ENCODE data around the gene CRYGN.

CRYGN gene

DNA sequence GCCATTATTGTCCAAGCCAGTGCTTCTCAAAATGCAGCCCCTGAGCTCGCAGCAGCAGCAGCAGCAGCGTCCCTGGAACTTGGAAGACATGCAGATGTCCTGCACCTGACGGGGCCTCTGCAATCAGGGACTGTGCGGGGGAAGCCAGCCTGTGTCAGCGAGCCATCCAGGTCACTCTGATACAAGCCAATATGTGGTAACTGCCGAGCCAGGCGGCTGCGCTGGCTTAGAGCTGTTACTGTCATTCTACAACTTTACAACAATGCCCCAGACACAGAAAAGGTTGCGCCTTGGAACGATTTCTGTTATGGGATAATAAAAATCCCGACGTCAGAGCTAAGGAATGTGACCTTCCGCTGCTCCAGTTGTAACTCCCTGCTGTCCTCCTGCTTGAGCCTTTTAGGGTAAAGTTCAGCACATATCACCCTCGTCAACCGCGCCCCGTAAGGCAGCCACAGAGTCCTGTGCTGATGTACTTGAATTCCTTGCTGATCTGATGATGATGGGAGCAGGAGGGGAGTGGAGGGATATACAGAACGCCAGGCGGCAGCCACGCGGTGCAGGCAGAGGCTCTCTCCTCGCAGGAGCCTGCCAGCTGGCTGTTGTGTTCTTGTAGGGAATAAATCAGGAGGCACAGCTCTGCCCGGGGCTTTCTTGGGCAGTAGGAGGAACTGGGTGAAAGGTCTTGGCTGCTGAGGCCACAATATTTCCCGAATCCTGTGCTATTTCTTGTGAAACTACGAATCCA lies 20.0 kb upstream of the CRYGN start:
- peak; percentile 72 for DNase-seq (ENCODE audit: low spot score)

DNA sequence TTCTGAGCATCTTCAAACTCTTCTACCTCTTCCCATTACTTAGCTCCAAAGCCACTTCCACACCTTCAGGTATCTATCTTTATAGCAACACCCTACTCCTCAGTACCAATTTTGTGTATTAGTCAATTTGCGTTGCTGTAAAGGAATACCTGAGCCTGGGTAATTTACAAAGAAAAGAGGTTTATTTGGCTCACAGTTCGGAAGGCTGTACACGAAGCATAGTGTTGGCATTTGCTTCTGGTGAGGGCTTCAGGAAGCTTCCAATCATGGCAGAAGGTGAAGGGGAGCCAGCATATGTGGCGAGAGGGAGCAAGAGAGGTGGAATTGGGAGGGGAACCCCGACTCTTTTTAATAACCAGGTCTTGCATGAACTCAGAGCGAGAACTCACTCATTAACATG lies 17.6 kb upstream of the CRYGN start:
- no peak for DNase-seq (ENCODE audit: low spot score)

DNA sequence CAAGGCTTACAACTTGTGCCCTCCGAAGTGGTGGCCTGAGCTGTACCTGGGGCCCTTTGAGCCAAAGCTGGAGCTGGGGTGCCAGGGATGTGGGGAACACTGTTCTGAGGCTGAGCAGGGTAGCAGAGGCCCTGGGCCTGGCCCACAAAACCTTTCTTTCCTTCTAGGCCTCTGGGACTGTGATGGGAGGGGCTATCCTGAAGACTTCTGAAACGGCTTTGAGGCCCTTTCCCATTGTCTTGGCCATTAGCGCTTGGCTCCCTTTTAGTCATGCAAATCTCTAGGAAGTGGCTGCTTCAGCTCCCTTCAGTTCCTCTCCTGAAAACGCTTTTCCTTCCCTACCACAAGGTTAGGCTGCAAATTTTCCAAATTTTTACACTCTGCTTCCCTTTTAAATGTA lies 16.8 kb upstream of the CRYGN start:
- DNase-seq (ENCODE audit: low spot score) = no peak

DNA sequence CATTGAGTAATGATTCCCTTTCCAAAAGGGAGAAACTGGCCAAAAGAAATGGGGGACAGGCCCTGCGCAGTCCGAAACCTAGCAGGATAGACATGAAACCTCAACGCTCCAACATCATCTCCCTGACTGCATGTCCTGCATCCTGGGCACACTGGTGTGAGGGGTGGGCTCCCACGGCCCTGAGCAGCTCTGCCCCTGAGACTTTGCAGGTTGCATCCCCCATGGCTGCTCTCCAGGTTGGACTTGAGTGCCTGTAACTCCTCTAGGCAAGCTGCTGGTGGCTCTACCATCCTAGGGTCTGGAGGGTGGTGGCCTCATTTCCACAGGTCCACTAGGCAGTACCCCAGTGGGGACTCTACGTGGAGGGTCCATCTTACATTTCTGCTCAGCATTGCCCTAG lies 16.3 kb upstream of the CRYGN start:
- no peak for DNase-seq (ENCODE audit: low spot score)

DNA sequence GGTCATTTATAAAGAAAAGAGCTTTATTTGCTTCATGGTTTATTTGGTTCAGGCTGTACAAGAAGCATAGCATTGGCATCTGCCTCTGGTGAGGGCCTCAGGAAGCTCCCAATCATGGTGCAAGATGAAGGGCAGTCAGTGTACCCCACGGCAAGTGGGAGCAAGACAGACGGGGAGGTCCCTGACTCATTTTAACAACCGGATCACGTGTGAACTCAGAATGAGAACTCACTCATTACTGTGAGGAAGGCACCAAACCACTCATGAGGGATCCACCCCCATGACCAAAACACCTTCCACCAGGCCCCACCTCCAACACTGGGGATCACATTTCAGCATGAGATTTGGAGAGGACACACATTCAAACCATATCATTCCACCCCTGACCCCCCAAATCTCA lies 15.7 kb upstream of the CRYGN start:
- no peak for DNase-seq (ENCODE audit: low spot score)

DNA sequence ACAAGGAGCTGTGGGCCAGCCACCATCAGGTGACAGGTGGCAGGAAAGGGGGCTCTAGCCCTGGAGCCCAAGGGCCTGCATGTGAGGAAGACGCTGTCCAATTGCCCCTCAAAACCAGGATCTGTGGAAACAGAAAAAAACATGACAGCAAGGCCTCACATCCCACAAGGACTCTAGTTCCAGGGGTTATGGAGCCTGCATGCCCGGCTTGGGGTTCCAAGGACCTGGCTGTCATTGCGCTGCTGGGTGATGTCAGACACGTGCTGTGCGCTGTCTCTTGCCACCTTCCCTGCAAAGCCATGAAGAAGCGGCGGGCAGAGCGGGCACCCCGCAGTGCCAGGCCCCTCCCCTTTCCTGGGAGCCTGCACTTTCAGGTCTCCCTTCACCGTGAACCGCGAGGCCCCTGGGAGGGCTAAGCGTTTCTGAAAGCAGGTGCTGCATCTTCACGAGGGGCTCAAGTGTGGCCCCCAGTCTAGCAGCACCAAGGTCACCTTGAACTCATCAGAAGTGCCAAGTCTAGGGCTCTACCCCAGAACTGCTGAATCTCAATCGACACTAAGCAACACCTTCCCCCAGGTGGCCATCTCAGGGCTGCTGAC lies 15.1 kb upstream of the CRYGN start:
- DNase-seq (ENCODE audit: low spot score) = no peak

DNA sequence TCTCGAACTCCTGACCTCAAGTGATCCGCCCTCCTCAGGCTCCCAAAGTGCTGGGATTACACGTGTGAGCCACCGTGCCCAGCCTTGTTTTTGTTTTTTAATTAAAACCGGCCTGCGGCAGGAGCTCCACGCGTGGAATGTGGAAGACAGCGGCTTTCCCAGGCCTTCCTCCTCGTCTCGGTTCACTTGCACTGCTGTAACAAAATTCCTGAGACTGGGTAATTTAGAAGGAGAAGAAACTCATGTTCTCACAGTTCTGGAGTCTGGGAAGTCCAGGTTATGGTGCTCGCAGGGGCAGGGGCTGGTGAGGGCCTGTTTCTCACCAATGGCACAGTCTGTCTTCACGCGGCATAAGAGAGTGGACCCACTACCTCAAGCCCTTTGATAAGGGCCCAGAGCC lies 14.4 kb upstream of the CRYGN start:
- DNase-seq (ENCODE audit: low spot score) = no peak

DNA sequence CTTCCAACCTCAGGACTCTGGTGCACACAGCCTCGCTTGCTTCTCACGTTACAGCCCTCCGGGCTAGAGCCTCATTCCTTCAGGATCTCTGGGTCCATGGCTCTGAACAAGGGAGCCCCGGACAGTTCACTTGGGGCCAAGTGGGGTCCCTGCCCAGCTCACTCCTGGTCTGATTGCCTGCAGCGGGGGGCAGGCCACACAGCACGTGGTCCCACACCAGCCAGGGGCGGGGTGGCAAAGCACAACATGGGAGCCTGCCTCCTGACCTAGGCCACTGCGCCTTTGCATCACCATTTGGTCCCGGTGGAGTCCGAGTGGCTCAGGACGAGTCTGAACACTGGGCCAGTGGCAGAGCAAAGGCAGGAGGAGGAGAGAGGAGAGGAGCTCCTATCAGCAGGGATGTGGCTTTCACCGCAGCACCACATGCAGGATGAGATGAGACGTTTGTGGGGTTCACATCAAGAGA lies 13.4 kb upstream of the CRYGN start:
- no peak for DNase-seq (ENCODE audit: low spot score)

DNA sequence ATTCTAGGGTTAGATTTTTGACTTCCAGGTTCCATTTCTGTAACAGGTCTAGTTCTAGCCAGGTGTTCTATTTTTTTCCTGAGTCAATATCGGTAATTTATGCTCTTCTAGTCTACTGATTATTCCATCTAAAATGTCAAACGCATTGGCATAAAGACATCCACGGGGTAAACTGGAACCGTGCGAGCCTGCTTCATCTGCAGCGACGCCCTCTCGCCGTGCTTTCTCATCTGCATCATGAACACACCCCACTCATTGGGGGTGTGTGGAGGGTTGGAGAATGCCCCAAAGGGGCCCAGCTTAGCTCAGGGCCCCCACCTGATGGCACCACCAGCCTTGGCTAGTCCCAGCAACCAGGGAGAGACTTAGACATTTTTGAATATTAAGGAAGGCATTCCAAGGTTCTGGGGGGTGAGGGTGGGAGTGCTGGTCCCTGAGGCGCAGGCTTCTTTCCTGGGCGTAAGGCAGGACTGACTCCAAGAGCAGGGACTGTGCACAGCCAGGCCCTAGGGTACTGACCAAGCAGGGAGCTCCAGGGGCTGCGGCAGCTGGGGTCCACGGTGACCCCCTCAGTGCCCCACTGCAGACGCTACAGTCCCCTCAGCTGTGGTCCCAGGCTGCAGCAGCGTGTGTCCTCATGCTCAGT lies 12.9 kb upstream of the CRYGN start:
- no peak for DNase-seq (ENCODE audit: low spot score)

DNA sequence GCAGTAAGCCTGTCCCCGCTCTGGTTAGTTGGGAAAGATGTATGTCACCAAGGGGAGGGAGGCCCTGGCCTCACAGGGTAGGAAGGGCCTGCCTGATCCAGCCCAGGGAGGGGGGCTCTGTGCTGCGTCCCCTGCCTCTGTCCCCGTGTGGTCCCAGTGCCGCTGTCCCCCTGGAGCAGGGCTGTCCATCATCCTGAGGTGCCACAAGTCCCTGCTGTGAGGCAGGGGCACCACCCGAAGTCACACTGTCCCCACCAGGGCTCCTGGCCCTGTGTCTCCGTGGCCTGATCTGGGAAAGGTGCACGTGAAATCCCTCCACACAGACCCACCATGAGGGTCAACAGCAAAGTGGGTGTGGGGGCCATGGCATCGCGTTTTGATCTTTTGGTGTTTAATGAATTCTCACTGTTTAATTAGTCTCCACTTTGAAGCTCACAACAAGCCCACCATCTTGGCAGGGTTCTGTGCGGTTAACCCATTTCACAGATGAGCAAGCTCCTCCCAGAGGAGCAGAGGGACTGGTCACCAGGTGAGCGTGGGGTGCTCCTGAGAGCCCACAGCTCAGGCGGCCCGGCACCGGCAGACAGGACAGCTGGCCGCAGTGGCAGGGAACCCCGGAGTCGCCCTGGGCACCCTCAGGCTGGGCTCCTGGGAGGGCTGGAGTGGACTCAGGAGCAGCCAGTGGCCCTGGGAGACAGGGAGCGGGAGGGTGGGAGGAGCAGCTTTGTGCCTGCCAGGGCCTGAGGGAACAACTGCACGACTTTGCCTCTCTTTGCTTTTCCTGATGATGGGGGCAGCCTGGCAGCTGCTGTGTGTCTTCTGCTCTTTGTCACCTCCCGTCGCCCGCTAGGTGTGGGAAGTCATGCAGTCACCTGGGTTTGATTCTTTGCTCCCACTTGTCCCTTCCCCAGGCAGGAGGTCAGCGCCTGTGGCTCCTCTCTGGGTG lies 12.0 kb upstream of the CRYGN start:
- DNase-seq (ENCODE audit: low spot score) = no peak

DNA sequence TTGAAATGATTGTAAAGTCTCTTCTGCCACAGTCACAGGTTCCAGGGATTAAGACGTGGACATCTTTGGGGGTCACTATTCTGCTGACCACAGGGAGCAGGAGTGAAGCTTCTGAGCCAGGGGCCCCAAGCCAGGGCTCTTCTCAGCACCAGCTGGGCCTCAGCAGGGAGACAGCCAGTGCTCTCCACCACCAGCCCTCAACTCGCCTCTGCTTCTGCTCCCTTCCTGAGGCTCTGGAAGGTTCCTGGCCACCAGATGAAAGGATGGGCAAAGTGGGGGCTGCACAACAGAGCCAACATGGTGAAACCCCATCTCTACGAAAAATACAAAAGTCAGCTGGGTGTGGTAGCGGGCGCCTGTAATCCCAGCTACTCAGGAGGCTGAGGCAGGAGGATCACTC lies 11.2 kb upstream of the CRYGN start:
- DNase-seq (ENCODE audit: low spot score) = no peak

DNA sequence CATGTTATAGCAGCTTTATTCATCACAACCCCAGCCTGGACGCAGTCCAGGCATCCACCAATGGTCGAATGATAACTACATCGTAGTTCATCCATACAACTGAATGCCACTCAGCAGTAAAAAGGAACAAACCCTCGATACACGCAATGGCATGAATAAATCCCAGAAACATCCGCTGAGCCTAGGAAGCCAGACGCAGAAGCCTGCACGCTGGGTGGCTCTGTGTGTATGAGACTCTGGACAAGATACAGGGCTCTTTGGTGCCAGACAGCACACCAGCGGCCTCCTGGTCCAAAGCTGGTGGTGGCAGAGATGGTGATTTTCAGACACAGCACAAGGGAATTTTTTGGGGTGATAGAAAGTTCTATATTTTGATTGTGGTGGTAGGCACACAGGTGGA lies 10.0 kb upstream of the CRYGN start:
- no peak for DNase-seq (ENCODE audit: low spot score)

DNA sequence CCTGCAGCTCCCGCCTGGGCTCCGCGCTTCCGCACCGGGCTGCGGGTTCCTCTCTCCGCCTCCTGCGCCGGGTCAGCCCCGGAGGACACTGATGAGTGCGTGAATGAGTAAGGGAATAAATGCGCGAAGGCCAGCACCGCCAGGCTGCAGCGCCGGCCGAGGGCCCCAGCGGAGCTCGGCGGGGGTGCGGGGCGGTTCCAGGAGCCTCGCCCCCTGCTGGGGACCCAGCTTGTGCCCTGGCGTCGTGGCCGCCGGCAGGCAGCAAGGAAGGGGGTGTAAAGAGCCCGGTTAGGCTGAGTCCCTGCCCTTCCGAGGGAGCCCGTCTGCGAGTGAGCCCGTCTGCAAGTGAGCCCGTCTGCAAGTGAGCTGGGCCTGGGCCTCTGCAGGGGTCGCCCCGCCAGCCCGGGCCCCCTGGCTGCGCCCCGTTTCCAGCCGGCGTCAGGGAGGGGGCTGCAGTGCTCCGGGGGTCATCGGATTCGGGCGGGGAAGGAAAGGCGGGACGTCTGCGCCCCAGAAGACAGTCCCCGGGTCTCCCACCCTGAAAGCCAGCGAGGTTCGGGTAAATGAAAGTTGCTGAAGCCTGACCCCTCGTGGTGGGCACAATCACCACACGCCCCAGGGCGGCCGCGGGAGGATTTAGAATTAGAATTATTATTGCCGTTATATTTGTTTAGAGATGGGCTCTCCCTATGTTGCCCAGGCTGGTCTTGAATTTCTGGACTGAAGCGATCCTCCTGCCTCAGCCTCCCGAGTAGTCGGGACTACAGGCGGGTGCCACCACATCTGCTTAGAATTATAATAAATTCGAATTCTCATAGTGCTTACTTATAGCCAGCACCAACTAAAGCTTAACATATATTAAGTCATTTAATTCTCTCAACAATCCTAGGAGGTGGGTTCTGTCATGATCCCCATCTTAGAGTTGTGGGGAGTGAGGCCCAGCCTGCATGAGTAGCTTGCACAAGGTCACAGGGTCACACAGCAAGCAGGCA lies 8.6 kb upstream of the CRYGN start:
- DNase-seq (ENCODE audit: low spot score) = peak; percentile 92

DNA sequence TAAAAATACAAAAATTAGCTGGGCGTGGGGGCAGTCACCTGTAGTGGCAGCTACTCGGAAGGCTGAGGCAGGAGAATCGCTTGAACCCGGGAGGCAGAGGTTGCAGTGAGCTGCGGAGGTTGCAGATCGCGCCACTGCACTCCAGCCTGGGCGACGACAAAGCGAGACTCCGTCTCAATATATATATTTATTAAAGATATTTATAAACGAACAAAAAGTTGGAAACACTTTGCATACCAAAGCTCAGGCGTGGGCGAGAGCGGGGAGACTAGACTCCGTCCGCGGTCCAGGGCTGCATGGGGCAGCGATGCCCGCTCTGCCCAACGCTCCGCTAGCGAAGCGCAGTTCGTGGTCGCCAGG lies 7.9 kb upstream of the CRYGN start:
- no peak for DNase-seq (ENCODE audit: low spot score)

DNA sequence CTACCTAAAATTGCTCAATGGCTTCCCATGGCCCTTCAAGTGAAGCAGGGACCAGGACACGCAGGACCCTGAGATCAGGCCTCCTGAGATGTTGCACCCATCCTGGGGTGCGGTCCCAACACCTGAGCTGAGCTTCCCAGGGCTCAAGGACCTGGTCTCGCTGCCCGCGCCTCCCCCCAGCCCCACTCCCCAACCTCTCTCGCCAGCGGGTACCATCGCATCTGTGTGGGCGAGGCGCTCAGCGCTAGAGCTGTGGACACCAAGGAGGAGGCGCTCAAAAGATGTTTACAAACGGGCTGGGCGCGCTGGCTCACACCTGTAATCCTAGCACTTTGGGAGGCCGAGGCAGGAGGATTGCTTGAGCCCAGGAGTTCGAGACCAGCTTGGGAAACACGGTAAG lies 7.4 kb upstream of the CRYGN start:
- no peak for DNase-seq (ENCODE audit: low spot score)

DNA sequence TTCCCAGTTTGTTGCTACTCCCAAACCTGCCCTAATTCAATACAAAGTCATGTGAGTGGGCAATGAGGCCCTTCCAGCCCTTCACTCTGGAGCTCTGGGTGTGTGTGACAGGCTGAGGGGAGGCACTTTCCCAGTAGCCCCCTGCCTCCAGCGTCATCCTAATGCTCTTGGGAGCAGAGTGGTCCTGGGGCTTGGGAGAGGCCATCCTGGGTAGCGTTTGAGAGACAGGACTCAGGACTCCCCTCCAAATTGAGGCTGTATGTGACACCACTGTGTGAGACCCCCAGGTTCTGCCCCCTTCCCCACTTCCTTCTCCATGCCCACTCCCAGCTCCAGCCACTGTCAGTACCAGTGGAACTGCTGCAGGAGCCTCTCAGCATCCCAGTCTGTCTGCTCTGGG lies 6.5 kb upstream of the CRYGN start:
- no peak for DNase-seq (ENCODE audit: low spot score)

DNA sequence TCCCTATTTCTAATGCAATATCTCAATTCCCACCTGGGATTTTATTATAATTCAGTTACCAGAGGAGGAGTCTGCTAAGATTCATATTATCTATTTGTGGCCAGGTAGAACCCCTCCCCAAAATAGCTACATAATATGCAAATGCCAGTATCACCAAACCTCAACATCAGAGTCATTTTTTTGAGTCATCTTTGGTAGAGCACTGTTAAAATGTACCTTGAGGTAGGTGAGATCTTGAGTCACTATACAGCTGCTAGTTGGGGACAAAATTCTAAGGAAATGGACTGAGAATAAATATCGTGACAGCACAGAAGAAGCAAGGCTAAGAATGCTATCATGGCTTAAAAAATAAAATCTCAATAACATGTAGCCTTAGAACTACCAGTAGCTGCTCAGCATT lies 4.7 kb upstream of the CRYGN start:
- DNase-seq (ENCODE audit: low spot score) = no peak

DNA sequence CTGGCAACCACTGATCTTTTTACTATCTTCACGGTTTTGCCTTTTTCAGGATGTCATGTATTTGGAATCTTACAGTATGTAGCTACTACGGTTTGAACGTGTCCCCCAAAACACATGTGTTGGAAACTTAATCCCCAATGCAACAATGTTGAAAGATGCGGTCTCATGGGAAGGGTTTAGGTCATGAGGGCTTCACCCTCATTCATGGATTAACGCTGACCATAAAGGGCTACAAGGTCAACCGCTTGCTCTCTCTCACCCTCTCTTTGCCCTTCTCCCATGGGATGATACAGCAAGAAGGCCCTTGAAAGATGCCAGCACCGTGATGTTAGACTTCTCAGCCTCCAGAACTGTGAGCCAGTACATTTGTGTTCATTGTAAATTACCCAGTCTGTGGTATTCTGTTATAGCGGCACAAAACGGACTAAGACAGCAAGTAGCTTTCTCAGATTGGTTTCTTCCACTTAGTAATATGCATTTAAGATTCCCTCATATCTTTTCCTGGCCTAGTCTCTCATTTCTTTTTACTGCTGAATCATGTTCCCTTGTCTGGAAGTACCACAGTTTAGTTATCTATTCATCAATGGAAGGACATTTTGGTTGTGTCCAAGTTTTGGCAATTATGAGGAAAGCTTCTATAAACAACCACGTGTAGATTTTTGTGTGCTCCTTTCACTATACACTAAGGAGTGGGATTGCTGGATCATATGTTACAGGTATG lies 3.0 kb upstream of the CRYGN start:
- no peak for DNase-seq (ENCODE audit: low spot score)

DNA sequence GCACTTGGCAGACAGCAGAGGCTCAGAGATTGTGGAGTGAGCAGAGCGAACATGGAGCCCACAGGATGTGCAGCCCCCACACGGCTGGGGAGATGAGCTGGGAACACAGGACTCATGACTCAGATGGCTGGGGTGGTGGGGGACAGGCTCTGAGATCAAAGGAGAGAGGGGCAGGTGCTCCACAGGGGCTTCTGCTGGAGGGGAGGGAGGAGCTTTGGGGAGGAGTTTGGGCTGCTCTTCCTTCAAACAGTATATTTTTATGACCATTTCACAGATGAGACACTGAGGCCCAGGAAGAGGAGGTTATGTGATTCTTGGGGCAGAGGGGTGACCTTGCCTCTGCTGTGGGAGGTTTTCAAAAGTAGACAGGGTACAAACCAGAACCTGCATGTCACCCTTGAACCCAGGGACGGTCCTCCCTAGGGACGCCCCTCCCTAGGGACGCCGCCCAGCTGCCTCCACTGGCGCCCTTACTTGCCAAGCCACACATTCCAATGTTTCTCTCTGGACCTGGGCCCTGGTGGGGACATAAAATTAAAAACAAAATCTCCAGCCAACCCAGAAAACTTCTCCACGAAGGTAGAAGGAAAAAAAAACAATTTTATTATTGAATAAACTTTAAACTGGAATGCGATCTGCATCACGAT lies 981 bp upstream of the CRYGN start:
- no peak for DNase-seq (ENCODE audit: low spot score)

Measured in D341Med (cell line).